WTC11 (cell line): ENCODE data around the gene UBE2F. TPM values are rescaled to one million over a fixed set of nuclear protein-coding genes. Genes with fewer than 3 reads are reported as not detected.

ENCODE experiments used
- ATAC-seq: fragments of 200-7000 bp; cut with Tn5 transposase; 2 replicates; pipeline ENCODE4 v1.10.0; 2021; ENCODE audit warnings: mild to moderate bottlenecking, moderate library complexity
- CTCF ChIA-PET: fragments of 300-600 bp; sonication (Branson Sonifier 250); formaldehyde crosslinking; loops from one replicate; lab custom pipeline; 2021; ENCODE audit warnings: antibody characterized with exemption; lab: Charles Lee
- POLR2A ChIA-PET: fragments of 350-600 bp; sonication (Branson Sonifier 250); formaldehyde crosslinking; loops from one replicate; lab custom pipeline; 2021; ENCODE audit warnings: antibody characterized with exemption; lab: Charles Lee
- DNase-seq: peaks from one replicate; pipeline ENCODE4 v3.0.0; 2021; ENCODE audit warnings: low spot score
- H3K27ac Mint-ChIP-seq: 2 replicates; pipeline ENCODE4 v1.8.0; 2021; ENCODE audit warnings: mixed read lengths
- H3K27me3 Mint-ChIP-seq: 2 replicates; pipeline ENCODE4 v1.8.0; 2021; ENCODE audit warnings: low read depth, mild to moderate bottlenecking, moderate library complexity, mixed read lengths
- H3K36me3 Mint-ChIP-seq: 2 replicates; pipeline ENCODE4 v1.8.0; 2021; ENCODE audit warnings: mixed read lengths
- H3K4me1 Mint-ChIP-seq: 2 replicates; pipeline ENCODE4 v1.8.0; 2022; ENCODE audit warnings: mixed read lengths
- H3K4me3 Mint-ChIP-seq: 2 replicates; pipeline ENCODE4 v1.8.0; 2021; ENCODE audit warnings: mild to moderate bottlenecking, moderate library complexity, mixed read lengths
- H3K9me3 Mint-ChIP-seq: 2 replicates; pipeline ENCODE4 v1.8.0; 2021; ENCODE audit warnings: mixed read lengths
- AFF4 ChIP-seq: sonication (generic); formaldehyde crosslinking; IDR thresholded peaks from 2 replicates; pipeline ENCODE4 v1.8.1; 2023; ENCODE audit warnings: mild to moderate bottlenecking, missing genetic modification reagents, borderline replicate concordance
- CTCF ChIP-seq: fragments of 200-600 bp; IDR thresholded peaks from 2 replicates; pipeline ENCODE4 v1.8.0; 2022; ENCODE audit warnings: antibody characterized with exemption
- E2F4 ChIP-seq: sonication (generic); formaldehyde crosslinking; IDR thresholded peaks from 2 replicates; pipeline ENCODE4 v1.8.1; 2022; ENCODE audit warnings: low read depth, mild to moderate bottlenecking, moderate library complexity, missing genetic modification reagents, borderline replicate concordance
- E2F5 ChIP-seq: sonication (generic); formaldehyde crosslinking; IDR thresholded peaks from 2 replicates; pipeline ENCODE4 v1.8.1; 2022; ENCODE audit warnings: mild to moderate bottlenecking, moderate library complexity, missing genetic modification reagents
- ETV6 ChIP-seq: sonication (generic); formaldehyde crosslinking; IDR thresholded peaks from 2 replicates; pipeline ENCODE4 v1.8.1; 2022; ENCODE audit warnings: mild to moderate bottlenecking, missing genetic modification reagents
- FOXP4 ChIP-seq: sonication (generic); formaldehyde crosslinking; IDR thresholded peaks from 2 replicates; pipeline ENCODE4 v1.8.0; 2022; ENCODE audit warnings: mild to moderate bottlenecking, missing genetic modification reagents
- GABPB1 ChIP-seq: sonication (generic); formaldehyde crosslinking; IDR thresholded peaks from 2 replicates; pipeline ENCODE4 v1.8.1; 2023; ENCODE audit warnings: mild to moderate bottlenecking, missing genetic modification reagents
- IRF2 ChIP-seq: sonication (generic); formaldehyde crosslinking; IDR thresholded peaks from 2 replicates; pipeline ENCODE4 v1.8.0; 2022; ENCODE audit warnings: low read depth, missing genetic modification reagents, borderline replicate concordance
- KAT7 ChIP-seq: sonication (generic); formaldehyde crosslinking; IDR thresholded peaks from 2 replicates; pipeline ENCODE4 v1.8.1; 2023; ENCODE audit warnings: missing genetic modification reagents, mild to moderate bottlenecking, borderline replicate concordance
- MAX ChIP-seq: sonication (generic); formaldehyde crosslinking; IDR thresholded peaks from 2 replicates; pipeline ENCODE4 v1.8.0; 2022; ENCODE audit warnings: mild to moderate bottlenecking, missing genetic modification reagents
- MLX ChIP-seq: sonication (generic); formaldehyde crosslinking; IDR thresholded peaks from 2 replicates; pipeline ENCODE4 v1.8.1; 2023; ENCODE audit warnings: mild to moderate bottlenecking, missing genetic modification reagents, moderate library complexity
- PRDM15 ChIP-seq: sonication (generic); formaldehyde crosslinking; IDR thresholded peaks from 2 replicates; pipeline ENCODE4 v1.8.0; 2022; ENCODE audit warnings: missing genetic modification reagents
- SOX15 ChIP-seq: fragments of 250-450 bp; sonication (Bioruptor Pico); IDR thresholded peaks from 2 replicates; pipeline ENCODE4 v1.9.0; 2021; ENCODE audit warnings: mild to moderate bottlenecking
- TEAD1 ChIP-seq: sonication (generic); formaldehyde crosslinking; IDR thresholded peaks from 2 replicates; pipeline ENCODE4 v1.8.0; 2022; ENCODE audit warnings: mild to moderate bottlenecking, missing genetic modification reagents
- TEAD4 ChIP-seq: sonication (generic); formaldehyde crosslinking; IDR thresholded peaks from 2 replicates; pipeline ENCODE4 v1.8.0; 2022; ENCODE audit warnings: mild to moderate bottlenecking, missing genetic modification reagents
- ZNF219 ChIP-seq: sonication (generic); formaldehyde crosslinking; IDR thresholded peaks from 2 replicates; pipeline ENCODE4 v1.8.0; 2023; ENCODE audit warnings: missing genetic modification reagents, mild to moderate bottlenecking, borderline replicate concordance
- total RNA-seq: library from RNA; stranded (reverse); gene quantifications from 3 replicates; pipeline ENCODE4 v1.2.3, GENCODE V29; 2021

UBE2F gene
- total RNA-seq, 1 experiment from 2014 or later, result 49.5 TPM

GRCh38 chr2:238043851-238044250, 77.0 kb downstream of the UBE2F start (continued):
- no peak for TF ChIP-seq AFF4 (CRISPR knock-in tag)
- no peak for TF ChIP-seq E2F5 (CRISPR knock-in tag)
- no peak for TF ChIP-seq TEAD1 (CRISPR knock-in tag)
- no peak for TF ChIP-seq KAT7 (CRISPR knock-in tag)
- TF ChIP-seq FOXP4 (CRISPR knock-in tag), result no peak

- H3K36me3 Mint-ChIP-seq, result peaks cover 32% of the 10 kb centered on the region
- no peak overlapping the region for H3K27ac Mint-ChIP-seq
- POLR2A ChIA-PET, result interaction anchor here (0.6 kb wide), 3 partner anchors 12 to 236 kb away, joined by 3 to 4 read pairs (median 4); no protein-coding TSS in a partner anchor
- no peak for TF ChIP-seq TEAD4 (CRISPR knock-in tag)
- TF ChIP-seq ETV6, result no peak
- TF ChIP-seq MLX (CRISPR knock-in tag), result no peak
- no peak for TF ChIP-seq GABPB1 (CRISPR knock-in tag)
- no peak for TF ChIP-seq IRF2 (CRISPR knock-in tag)
- TF ChIP-seq CTCF, result no peak
- no peak for TF ChIP-seq AFF4 (CRISPR knock-in tag)
- no peak for TF ChIP-seq PRDM15
- no peak for TF ChIP-seq MAX (CRISPR knock-in tag)
- no peak for TF ChIP-seq ZNF219
- TF ChIP-seq E2F4, result no peak
- no peak for TF ChIP-seq SOX15 (CRISPR knock-in tag)
- no peak overlapping the region for H3K4me3 Mint-ChIP-seq
- no peaks in the 10 kb centered on the region for H3K4me1 Mint-ChIP-seq
- CTCF ChIA-PET, result no interaction called here
- ATAC-seq (no peak), DNase-seq (no peak)
- H3K27me3 Mint-ChIP-seq, result peaks cover 2% of the 10 kb centered on the region; the same call in 1 of the 2 replicates
- H3K9me3 Mint-ChIP-seq, result peaks cover 19% of the 10 kb centered on the region
Measured at GRCh38 chr2:238045575-238045974, 78.8 kb downstream of the UBE2F start.
